ENCODE measurements around the gene CPA5. TPM values are rescaled to one million over a fixed set of nuclear protein-coding genes. Genes with fewer than 3 reads are reported as not detected.

The CPA5 gene
- total and polyA plus RNA-seq, 2 of the 8 experiments (the other 6 are each of a cell fraction or from before 2014, with no cell fraction given) = 0.12 TPM; not detected in 1

DNA sequence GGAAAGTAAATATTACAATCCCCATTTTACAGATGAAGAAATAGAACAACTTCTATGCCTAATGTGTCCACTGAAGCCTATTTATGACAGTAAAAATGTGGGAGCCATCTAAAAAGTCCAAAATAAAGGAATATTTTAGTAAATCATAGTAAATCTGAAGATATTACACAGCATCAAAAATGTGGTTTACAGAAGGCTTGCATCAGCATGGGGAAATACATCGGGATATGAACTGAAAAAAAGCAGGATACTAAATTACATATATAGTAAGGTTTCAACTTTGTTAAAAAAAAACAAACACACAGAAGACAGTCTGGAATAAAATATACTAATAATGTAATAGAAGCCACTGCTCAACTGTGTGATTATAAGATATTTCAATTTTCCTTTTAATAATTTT is 56.5 kb downstream of the CPA5 start:
- Histone ChIP-seq H3K36me3 (ENCODE audit: control insufficient read depth in 2 of 4, insufficient read depth in 4 of 4, low read length in 3 of 4) (no peaks in the 10 kb centered on the region), H3K18ac (ENCODE audit: extremely low read depth, low read length) (no peak overlapping the region), H2AK5ac (ENCODE audit: low read depth, low read length) (no peak overlapping the region), H2BK12ac (ENCODE audit: low read depth, low read length) (no peak overlapping the region), H2BK5ac (ENCODE audit: low read depth, low read length) (no peak overlapping the region), H2BK20ac (ENCODE audit: low read length) (no peak overlapping the region), H2AFZ (ENCODE audit: low read length) (no peak overlapping the region), H3K9ac (replicated peaks in 1 of 4; ENCODE audit: extremely low read depth in 1 of 4, low read depth in 3 of 4, low read length in 3 of 4) (no peak overlapping the region), H3K4me3 (ENCODE audit: extremely low read depth in 1 of 4, insufficient read depth in 2 of 4, low read depth in 3 of 4, low read length in 4 of 4) (no peak overlapping the region), H4K91ac (replicated peaks; ENCODE audit: insufficient read length, low read length) (no peak overlapping the region), H3K4me1 (replicated peaks in 1 of 4; ENCODE audit: control insufficient read depth in 3 of 4, insufficient read depth in 4 of 4, low read length in 3 of 4) (no peaks in the 10 kb centered on the region), H3K9me3 (ENCODE audit: insufficient read depth in 2 of 2, low read depth in 1 of 2, low read length in 1 of 2) (no peaks in the 10 kb centered on the region), H4K5ac (ENCODE audit: insufficient read length, low read depth, low read length) (no peak overlapping the region), H3K23ac (ENCODE audit: insufficient read length) (no peak overlapping the region), H3K4me2 (ENCODE audit: insufficient read depth in 1 of 2, low read depth in 2 of 2, low read length in 2 of 2) (no peak overlapping the region), H4K20me1 (replicated peaks in 1 of 2; ENCODE audit: control insufficient read depth in 1 of 2, insufficient read depth in 2 of 2, low read length in 2 of 2) (no peaks in the 10 kb centered on the region), H3K27ac (ENCODE audit: low read depth, low read length) (no peak overlapping the region), H4K8ac (ENCODE audit: extremely low read depth, insufficient read depth, low read length) (no peak overlapping the region), H3K79me1 (ENCODE audit: low read depth, low read length) (no peaks in the 10 kb centered on the region), H3K14ac (ENCODE audit: insufficient read length) (no peak overlapping the region), H3K79me2 (ENCODE audit: control insufficient read depth in 1 of 2, insufficient read depth in 2 of 2, low read length in 2 of 2) (no peaks in the 10 kb centered on the region), H2BK120ac (replicated peaks; ENCODE audit: low read depth, low read length) (no peak overlapping the region), H2BK15ac (ENCODE audit: low read length) (no peak overlapping the region), H3K23me2 (ENCODE audit: low read depth, low read length) (no peaks in the 10 kb centered on the region), H3K27me3 (replicated peaks in 1 of 4; ENCODE audit: control insufficient read depth in 3 of 4, extremely low read depth in 1 of 4, insufficient read depth in 3 of 4, low read length in 3 of 4) (no peaks in the 10 kb centered on the region), H3K4ac (replicated peaks; ENCODE audit: insufficient read length, low read depth, low read length) (no peak overlapping the region), H3K56ac (replicated peaks; ENCODE audit: insufficient read length, low read depth, low read length) (no peak overlapping the region)
- FAIRE-seq (no peak), DNase-seq (ENCODE audit: low read depth in 1 of 2, low spot score in 2 of 2) (no peak)
- WGBS, 2 experiments (ENCODE audit: extremely low coverage in 1 of 2, insufficient coverage in 1 of 2, insufficient read length in 1 of 2, insufficient replicate concordance in 2 of 2, low coverage in 1 of 2, low lambda C conversion rate in 2 of 2, missing lambda C conversion rate in 1 of 2) = 83% methylated on average over 1 of the region's 1 CpG; no CpG with 5 or more reads in 1 of the 2 experiments
- ChIA-PET CTCF (ENCODE audit: partially characterized antibody) (no interaction called here), POLR2A (ENCODE audit: partially characterized antibody) (no interaction called here)
- TF ChIP-seq EZH2 (IDR thresholded peaks at IDR 0.05; ENCODE audit: low read depth, low read length, severe bottlenecking) (no peak), GABPA (IDR thresholded peaks at IDR 0.05; ENCODE audit: borderline replicate concordance, insufficient read depth, low read length) (no peak), KDM4A (IDR thresholded peaks at IDR 0.05; ENCODE audit: low read depth, low read length, severe bottlenecking) (no peak)

All from H1 (cell line).